Ectodermal cell (in vitro differentiated cells): Measurements from ENCODE around the gene TNNI2.

Experiments used
- H3K27ac ChIP-seq: 2 replicates; pipeline ENCODE4 v1.7.0; 2013; ENCODE audit warnings: mild to moderate bottlenecking, low read depth, low read length; ENCODE audit not compliant: insufficient read depth, poor library complexity, severe bottlenecking
- H3K27me3 ChIP-seq: 2 replicates; pipeline ENCODE4 v1.7.0; 2013; ENCODE audit warnings: mild to moderate bottlenecking, low read length; ENCODE audit not compliant: insufficient read depth, control insufficient read depth, poor library complexity, severe bottlenecking
- H3K36me3 ChIP-seq: one replicate; pipeline ENCODE4 v1.7.0; 2013; ENCODE audit warnings: low read length; ENCODE audit not compliant: control insufficient read depth, insufficient read depth
- H3K4me1 ChIP-seq: one replicate; pipeline ENCODE4 v1.7.0; 2013; ENCODE audit warnings: low read length; ENCODE audit not compliant: control insufficient read depth, insufficient read depth
- H3K4me3 ChIP-seq: 2 replicates; pipeline ENCODE4 v1.7.0; 2013; ENCODE audit warnings: low read depth, low read length, control low read depth; ENCODE audit not compliant: insufficient read depth
- H3K9me3 ChIP-seq: 2 replicates; pipeline ENCODE4 v1.7.0; 2013; ENCODE audit warnings: mild to moderate bottlenecking, low read length, moderate library complexity; ENCODE audit not compliant: control insufficient read depth
- WGBS, 2 experiments: methylation state at CpG; one replicate each; pipeline ENCODE4 v1.1.7; 2013; ENCODE audit warnings: missing lambda C conversion rate in 2 of 2; 5-methylcytosine and 5-hydroxymethylcytosine counted together

Gene TNNI2

DNA sequence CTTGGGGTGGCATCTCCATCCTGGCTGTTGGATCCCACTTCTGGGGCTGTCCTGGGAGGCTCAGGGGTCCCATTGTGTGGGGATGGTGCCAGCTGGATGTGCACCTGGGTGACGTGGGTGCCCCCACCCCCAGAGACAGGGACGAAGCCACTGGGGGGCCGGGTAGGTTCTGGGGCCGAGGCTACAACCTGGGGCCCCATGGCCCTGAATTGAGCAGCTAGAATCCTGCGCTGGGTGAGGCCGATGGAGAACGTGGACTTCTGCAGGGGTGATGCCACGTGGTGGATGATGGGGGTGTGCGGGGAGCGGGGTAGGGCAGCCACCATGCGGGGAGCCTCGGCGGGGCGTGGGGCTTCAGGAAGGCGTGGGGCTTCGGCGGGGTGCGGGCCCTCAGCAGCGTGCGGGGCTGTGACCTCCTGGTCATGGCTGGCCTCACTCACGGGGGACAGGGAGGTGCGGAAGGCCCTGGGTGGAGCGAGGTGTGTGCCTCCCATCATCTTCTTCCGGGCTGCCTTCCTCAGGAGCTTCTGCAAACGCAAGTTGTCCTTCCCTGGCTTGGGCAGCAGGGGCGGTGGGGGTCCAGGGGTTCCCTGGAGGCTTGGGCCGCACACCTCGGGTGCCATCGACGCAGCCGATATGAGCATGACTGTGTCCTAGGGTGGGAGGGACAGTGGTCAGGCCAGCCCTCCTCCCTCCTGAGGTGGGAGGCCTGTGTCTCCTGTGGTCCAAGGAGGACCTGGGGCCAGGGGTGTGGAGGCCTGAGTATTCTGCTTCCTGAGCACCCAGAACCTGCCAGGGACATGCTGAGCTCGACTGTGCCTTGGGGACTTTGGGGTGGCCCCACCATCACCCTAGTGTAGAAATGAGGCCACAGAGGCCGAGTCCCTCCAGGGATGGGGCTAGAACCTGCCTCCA is 51.4 kb downstream of the TNNI2 start:
- whole genome bisulfite sequencing, 2 experiments, result 94 to 95% methylated on average over 33 of the region's 33 CpGs
- no peaks in the 10 kb centered on the region for H3K36me3 ChIP-seq
- no peaks in the 10 kb centered on the region for H3K4me1 ChIP-seq
- H3K9me3 ChIP-seq, result no peaks in the 10 kb centered on the region
- no peak overlapping the region for H3K4me3 ChIP-seq
- H3K27me3 ChIP-seq, result peaks cover 3% of the 10 kb centered on the region
- no peak overlapping the region for H3K27ac ChIP-seq
